Fibroblast of pulmonary artery (primary cell): Measurements from ENCODE around the gene PP2D1.
"Not testable (repeated sequence)": the region's sequence is repeated elsewhere in the genome, so short reads cannot be mapped to it uniquely, and the experiment has no call there.

Experiments used
- DNase-seq: peaks from one replicate; pipeline ENCODE4 v3.0.0-alpha.2; 2010; ENCODE audit warnings: low read depth
- H3K4me3 ChIP-seq: replicated peaks from 2 replicates; pipeline ENCODE4 v1.5.1; 2011; ENCODE audit warnings: low read depth, mild to moderate bottlenecking, control low read depth, low read length, moderate library complexity
- TF ChIP-seq, protein P1 (sequence below): IDR thresholded peaks from 2 replicates; pipeline ENCODE4 v1.5.1; 2011; ENCODE audit warnings: mild to moderate bottlenecking, control low read depth, low read length, inconsistent platforms; ENCODE audit errors: missing control alignments

The PP2D1 gene

DNA sequence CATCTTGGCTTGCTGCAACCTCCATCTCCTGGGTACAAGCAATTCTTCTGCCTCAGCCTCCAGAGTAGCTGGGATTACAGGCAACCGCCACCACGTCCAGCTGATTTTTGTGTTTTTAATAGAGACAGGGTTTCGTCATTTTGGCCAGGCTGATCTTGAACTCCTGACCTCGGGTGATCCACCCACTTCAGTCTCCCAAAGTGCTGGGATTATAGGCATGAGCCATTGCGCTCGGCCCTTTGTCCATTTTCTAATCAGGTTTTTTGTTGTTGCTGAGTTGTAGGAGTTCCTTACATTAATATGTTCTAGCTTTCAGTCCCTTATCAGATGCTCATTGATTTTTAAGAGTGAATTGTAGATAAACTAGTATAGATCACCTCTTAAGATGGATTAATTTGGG is 44.9 kb downstream of the PP2D1 start:
- no peak overlapping the region for H3K4me3 ChIP-seq
- TF ChIP-seq, protein P1, sequence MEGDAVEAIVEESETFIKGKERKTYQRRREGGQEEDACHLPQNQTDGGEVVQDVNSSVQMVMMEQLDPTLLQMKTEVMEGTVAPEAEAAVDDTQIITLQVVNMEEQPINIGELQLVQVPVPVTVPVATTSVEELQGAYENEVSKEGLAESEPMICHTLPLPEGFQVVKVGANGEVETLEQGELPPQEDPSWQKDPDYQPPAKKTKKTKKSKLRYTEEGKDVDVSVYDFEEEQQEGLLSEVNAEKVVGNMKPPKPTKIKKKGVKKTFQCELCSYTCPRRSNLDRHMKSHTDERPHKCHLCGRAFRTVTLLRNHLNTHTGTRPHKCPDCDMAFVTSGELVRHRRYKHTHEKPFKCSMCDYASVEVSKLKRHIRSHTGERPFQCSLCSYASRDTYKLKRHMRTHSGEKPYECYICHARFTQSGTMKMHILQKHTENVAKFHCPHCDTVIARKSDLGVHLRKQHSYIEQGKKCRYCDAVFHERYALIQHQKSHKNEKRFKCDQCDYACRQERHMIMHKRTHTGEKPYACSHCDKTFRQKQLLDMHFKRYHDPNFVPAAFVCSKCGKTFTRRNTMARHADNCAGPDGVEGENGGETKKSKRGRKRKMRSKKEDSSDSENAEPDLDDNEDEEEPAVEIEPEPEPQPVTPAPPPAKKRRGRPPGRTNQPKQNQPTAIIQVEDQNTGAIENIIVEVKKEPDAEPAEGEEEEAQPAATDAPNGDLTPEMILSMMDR: no peak
- no peak for DNase-seq

DNA sequence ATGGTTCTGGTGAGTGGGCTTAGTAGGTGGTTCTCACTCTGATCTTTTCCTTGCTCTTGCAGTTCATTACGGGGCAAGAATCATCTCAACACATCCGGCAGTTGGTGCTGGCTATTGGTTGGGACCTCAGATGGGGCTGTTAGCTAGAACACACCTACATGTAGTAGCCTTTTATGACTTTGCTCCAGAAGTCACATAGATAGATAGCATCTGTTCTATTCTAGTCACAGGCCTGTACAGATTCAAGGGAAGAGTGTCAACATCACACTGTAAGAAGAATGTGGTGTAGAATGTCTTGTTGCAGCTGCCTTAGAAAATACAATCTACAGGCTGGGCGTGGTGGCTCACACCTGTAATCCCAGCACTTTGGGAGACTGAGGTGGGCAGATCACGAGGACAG is 50.1 kb downstream of the PP2D1 start:
- no peak overlapping the region for H3K4me3 ChIP-seq
- no peak for DNase-seq
- TF ChIP-seq, protein P1: no peak

DNA sequence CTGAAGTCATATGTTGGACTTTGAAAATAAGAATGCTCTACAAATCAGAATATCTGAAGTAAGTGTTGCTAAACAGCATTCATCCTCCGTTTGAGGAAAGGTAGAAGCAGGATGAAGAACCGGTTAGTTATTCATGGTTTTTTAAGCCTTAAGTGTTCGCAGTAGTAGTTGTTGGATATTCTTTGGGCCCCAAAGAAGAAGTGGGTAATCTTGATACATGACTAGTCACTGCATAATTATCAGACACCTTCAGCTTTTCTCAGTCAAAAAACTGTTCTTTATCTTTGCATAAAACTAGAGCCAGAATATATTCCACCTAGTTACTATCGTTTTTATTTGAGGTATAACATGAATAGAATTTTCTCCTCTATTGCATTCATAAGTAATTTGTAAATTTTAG is 51.4 kb downstream of the PP2D1 start:
- H3K4me3 ChIP-seq: no peak overlapping the region
- no peak for DNase-seq
- TF ChIP-seq, protein P1: no peak

DNA sequence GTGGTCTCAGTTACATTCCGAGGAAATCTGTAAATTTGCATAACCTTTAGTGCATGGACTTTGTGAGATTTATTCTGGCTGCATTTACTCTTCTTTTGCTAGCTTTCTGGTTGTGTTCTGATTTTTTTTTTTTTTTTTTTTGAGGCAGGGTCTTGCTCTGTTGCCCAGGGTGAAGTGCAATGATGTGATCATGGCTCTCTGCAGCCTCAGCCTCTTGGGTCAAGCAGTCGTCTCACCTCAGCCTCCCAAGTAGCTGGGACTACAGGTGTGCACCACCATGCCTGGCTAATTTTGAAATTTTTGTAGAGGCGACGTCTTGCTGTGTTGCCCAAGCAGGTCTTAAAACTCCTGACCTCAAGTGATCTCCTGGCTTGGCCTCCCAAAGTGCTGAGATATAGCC is 52.6 kb downstream of the PP2D1 start:
- TF ChIP-seq, protein P1: no peak
- no peak for DNase-seq
- no peak overlapping the region for H3K4me3 ChIP-seq

DNA sequence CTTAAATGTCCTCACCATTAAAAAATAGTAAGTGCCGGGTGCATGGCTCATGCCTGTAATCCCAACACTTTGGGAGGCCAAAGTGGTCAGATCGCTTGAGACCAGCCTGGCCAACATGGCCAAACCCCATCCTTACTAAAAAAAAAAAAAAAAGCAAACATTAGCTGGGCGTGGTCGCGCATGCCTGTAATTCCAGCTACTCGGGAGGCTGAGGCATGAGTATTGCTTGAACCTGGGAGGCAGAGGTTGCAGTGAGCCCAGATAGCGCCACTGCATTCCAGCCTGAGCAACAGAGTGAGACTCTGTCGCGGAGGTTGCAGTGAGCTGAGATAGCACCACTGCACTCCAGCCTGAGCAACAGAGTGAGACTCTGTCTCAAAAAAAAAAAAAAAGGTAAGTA is 54.7 kb downstream of the PP2D1 start:
- H3K4me3 ChIP-seq, DNase-seq: not testable (repeated sequence)

DNA sequence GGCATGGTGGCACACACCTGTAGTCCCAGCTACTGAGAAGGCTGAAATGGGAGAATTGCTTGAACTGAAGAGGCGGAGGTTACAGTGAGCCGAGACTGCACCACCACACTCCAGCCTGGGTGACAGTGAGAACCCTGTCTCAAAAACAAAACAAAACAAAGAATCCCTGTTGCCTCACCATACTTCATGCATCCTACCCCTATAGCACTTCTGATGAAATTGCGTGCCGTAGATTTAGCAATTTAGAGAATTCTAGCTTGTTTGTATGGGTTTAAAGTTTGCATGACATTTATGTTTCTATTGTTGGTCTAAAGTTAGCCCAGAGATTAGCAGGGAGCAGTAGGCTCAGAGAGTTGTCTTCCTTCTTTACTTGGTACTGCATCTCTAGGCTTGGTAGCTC is 57.4 kb downstream of the PP2D1 start:
- TF ChIP-seq, protein P1: no peak
- DNase-seq: no peak
- H3K4me3 ChIP-seq: no peak overlapping the region

DNA sequence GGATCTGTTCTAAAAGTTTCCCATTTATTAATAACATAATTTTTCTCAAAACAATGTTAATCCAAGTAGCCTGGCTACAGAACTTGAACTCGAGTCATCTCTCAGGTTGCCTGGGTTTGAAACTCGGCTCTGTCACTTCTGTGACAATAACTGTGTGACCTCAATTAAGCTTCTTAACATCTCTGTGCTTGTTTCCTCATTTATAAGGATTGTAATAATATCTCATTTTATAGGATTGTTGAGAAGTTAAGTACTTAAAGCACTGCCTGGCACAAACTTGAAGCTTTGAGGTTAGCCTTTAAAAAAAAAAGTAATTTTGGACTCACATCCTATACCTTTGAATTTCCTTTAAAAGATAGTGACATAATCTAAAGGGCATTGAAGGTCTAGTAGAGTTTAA is 61.7 kb downstream of the PP2D1 start:
- DNase-seq: no peak
- TF ChIP-seq, protein P1: no peak
- H3K4me3 ChIP-seq: no peak overlapping the region

DNA sequence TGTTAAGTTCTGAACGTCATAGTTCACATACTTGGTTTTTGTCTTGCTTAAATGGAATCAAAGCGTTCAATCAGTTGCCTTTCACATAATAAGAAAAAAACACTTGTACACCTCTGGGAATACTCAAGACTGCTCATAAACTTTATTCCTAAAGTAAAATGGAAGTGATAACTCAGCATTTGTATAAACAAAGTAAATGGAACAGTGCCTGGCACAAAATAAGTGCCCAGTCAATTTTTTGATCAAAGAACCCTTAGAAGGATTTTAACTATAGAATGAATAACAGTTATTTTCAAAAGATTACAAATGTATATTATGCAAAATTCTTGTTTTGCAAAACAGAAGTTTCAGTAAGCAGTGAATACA is 63.9 kb downstream of the PP2D1 start:
- DNase-seq: no peak
- H3K4me3 ChIP-seq: peak overlapping the region; percentile 96
- TF ChIP-seq, protein P1: no peak
